KMS-11 (cell line): ENCODE results near the gene UCN.

Experiments used
- H2AFZ ChIP-seq: fragments of 200-600 bp; sonication (generic); 2 replicates; pipeline ENCODE4 v1.6.1; 2016; ENCODE audit warnings: antibody characterized with exemption, mixed run types, low read depth
- H3K27ac ChIP-seq: fragments of 200-600 bp; sonication (generic); 2 replicates; pipeline ENCODE4 v1.6.1; 2016; ENCODE audit warnings: mild to moderate bottlenecking, mixed run types
- H3K27me3 ChIP-seq: fragments of 200-600 bp; sonication (generic); 2 replicates; pipeline ENCODE4 v1.6.1; 2017; ENCODE audit warnings: mild to moderate bottlenecking, low read depth, mixed run types, moderate library complexity; ENCODE audit not compliant: insufficient read depth
- H3K36me3 ChIP-seq: fragments of 200-600 bp; sonication (generic); 2 replicates; pipeline ENCODE4 v1.6.1; 2017; ENCODE audit warnings: mild to moderate bottlenecking, mixed run types; ENCODE audit not compliant: insufficient read depth
- H3K4me1 ChIP-seq: fragments of 200-600 bp; sonication (generic); 2 replicates; pipeline ENCODE4 v1.6.1; 2016; ENCODE audit warnings: mild to moderate bottlenecking, low read depth, mixed run types; ENCODE audit not compliant: poor library complexity, severe bottlenecking
- H3K4me2 ChIP-seq: fragments of 200-600 bp; sonication (generic); 2 replicates; pipeline ENCODE4 v1.7.0; 2016; ENCODE audit warnings: mild to moderate bottlenecking, mixed run types
- H3K4me3 ChIP-seq: fragments of 200-600 bp; sonication (generic); IDR thresholded peaks from 2 replicates; pipeline ENCODE4 v1.6.1; 2017; ENCODE audit warnings: low read depth, low read length, mixed read lengths; ENCODE audit not compliant: insufficient read depth
- H3K79me2 ChIP-seq: fragments of 200-600 bp; sonication (generic); 2 replicates; pipeline ENCODE4 v1.6.1; 2016; ENCODE audit warnings: low read depth, mixed run types; ENCODE audit not compliant: insufficient read depth
- H3K9ac ChIP-seq: fragments of 200-600 bp; sonication (generic); 2 replicates; pipeline ENCODE4 v1.6.1; 2016; ENCODE audit warnings: mild to moderate bottlenecking, mixed run types
- H4K20me1 ChIP-seq: fragments of 200-600 bp; sonication (generic); 2 replicates; pipeline ENCODE4 v1.6.1; 2016; ENCODE audit warnings: mild to moderate bottlenecking, mixed run types; ENCODE audit not compliant: insufficient read depth
- CTCF ChIP-seq: fragments of 200-600 bp; sonication (generic); conservative IDR thresholded peaks from 2 replicates; pipeline ENCODE4 v1.6.1; 2017; ENCODE audit warnings: low read depth, mild to moderate bottlenecking, antibody characterized with exemption, low read length, moderate library complexity, mixed read lengths

UCN gene

DNA sequence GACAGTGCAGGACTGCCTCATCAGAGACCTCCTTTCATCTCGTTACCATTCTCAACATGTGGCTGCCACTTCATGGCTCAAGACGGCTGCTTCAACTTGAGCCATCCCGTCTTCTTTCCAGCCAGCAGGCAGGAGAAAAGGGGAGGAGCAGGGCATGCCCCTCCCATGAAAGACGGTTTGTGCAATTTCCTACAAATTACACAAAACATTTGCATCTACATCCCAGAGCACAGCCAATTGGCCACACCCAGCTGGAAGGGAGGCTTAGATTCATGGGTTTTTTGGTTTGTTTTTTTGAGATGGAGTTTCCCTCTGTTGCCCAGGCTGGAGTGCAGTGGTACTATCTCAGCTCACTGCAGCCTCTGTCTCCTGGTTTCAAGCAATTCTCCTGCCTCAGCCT is 11.8 kb downstream of the UCN start:
- TF ChIP-seq CTCF = no peak
- Histone ChIP-seq H3K79me2 (no peaks in the 10 kb centered on the region), H3K4me3 (no peak overlapping the region), H3K9ac (no peak overlapping the region), H3K36me3 (no peaks in the 10 kb centered on the region), H3K27ac (no peak overlapping the region), H3K27me3 (no peaks in the 10 kb centered on the region), H4K20me1 (no peaks in the 10 kb centered on the region), H3K4me2 (no peak overlapping the region), H2AFZ (no peak overlapping the region), H3K4me1 (no peaks in the 10 kb centered on the region)

- H3K9ac ChIP-seq = no peak overlapping the region
- H3K4me2 ChIP-seq = no peak overlapping the region
- no peaks in the 10 kb centered on the region for H3K27me3 ChIP-seq
- TF ChIP-seq CTCF = no peak
- H2AFZ ChIP-seq = no peak overlapping the region
- no peak overlapping the region for H3K4me3 ChIP-seq
- no peaks in the 10 kb centered on the region for H3K4me1 ChIP-seq
- H3K27ac ChIP-seq = no peak overlapping the region
- H3K79me2 ChIP-seq = no peaks in the 10 kb centered on the region
- no peaks in the 10 kb centered on the region for H4K20me1 ChIP-seq
- H3K36me3 ChIP-seq = no peaks in the 10 kb centered on the region
Measured at GRCh38 chr2:27294928-27295327, 13.3 kb downstream of the UCN start.

GRCh38 chr2:27291865-27292264 is 16.4 kb downstream of the UCN start:
- no peak overlapping the region for H3K27ac ChIP-seq
- H3K4me3 ChIP-seq = no peak overlapping the region
- no peak overlapping the region for H2AFZ ChIP-seq
- H3K79me2 ChIP-seq = no peaks in the 10 kb centered on the region
- TF ChIP-seq CTCF = no peak
- H3K9ac ChIP-seq = no peak overlapping the region
- no peaks in the 10 kb centered on the region for H3K36me3 ChIP-seq
- no peaks in the 10 kb centered on the region for H3K27me3 ChIP-seq
- no peaks in the 10 kb centered on the region for H3K4me1 ChIP-seq
- H3K4me2 ChIP-seq = no peak overlapping the region
- no peaks in the 10 kb centered on the region for H4K20me1 ChIP-seq

- Histone ChIP-seq H3K27ac (no peak overlapping the region), H3K9ac (no peak overlapping the region), H3K4me2 (no peak overlapping the region), H2AFZ (no peak overlapping the region), H3K36me3 (no peaks in the 10 kb centered on the region), H3K4me3 (no peak overlapping the region), H4K20me1 (no peaks in the 10 kb centered on the region), H3K27me3 (no peaks in the 10 kb centered on the region), H3K4me1 (no peaks in the 10 kb centered on the region), H3K79me2 (no peaks in the 10 kb centered on the region)
- no peak for TF ChIP-seq CTCF
Measured at GRCh38 chr2:27290549-27290948, 17.7 kb downstream of the UCN start.

- Histone ChIP-seq H3K27me3 (no peaks in the 10 kb centered on the region), H4K20me1 (no peaks in the 10 kb centered on the region), H3K36me3 (no peaks in the 10 kb centered on the region), H3K9ac (no peak overlapping the region), H2AFZ (no peak overlapping the region), H3K4me3 (no peak overlapping the region), H3K27ac (no peak overlapping the region), H3K79me2 (no peaks in the 10 kb centered on the region), H3K4me1 (no peaks in the 10 kb centered on the region), H3K4me2 (no peak overlapping the region)
- no peak for TF ChIP-seq CTCF
Measured at GRCh38 chr2:27288610-27289009, 19.6 kb downstream of the UCN start.
